Measurements from ENCODE around the gene SHISA8. TPM values are rescaled to one million over a fixed set of nuclear protein-coding genes. Genes with fewer than 3 reads are reported as not detected.

Gene SHISA8
- total RNA-seq, 6 experiments from 2014 or later: not detected

GRCh38 chr22:41862530-41863266 lies 52.2 kb downstream of the SHISA8 start:
- Mint-ChIP-seq H3K27ac (peak overlapping the region; percentile 88), H3K4me1 (ENCODE audit: low read depth) (peaks cover 45% of the 10 kb centered on the region), H3K36me3 (ENCODE audit: low read depth) (no peaks in the 10 kb centered on the region), H3K4me3 (no peak overlapping the region; the same call in 1 of the 2 replicates), H3K9me3 (no peaks in the 10 kb centered on the region), H3K27me3 (ENCODE audit: insufficient read depth) (no peaks in the 10 kb centered on the region)
- TF ChIP-seq, protein P1, sequence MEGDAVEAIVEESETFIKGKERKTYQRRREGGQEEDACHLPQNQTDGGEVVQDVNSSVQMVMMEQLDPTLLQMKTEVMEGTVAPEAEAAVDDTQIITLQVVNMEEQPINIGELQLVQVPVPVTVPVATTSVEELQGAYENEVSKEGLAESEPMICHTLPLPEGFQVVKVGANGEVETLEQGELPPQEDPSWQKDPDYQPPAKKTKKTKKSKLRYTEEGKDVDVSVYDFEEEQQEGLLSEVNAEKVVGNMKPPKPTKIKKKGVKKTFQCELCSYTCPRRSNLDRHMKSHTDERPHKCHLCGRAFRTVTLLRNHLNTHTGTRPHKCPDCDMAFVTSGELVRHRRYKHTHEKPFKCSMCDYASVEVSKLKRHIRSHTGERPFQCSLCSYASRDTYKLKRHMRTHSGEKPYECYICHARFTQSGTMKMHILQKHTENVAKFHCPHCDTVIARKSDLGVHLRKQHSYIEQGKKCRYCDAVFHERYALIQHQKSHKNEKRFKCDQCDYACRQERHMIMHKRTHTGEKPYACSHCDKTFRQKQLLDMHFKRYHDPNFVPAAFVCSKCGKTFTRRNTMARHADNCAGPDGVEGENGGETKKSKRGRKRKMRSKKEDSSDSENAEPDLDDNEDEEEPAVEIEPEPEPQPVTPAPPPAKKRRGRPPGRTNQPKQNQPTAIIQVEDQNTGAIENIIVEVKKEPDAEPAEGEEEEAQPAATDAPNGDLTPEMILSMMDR (IDR thresholded peaks at IDR 0.05): no peak
- peak; percentile 4 for DNase-seq

DNA sequence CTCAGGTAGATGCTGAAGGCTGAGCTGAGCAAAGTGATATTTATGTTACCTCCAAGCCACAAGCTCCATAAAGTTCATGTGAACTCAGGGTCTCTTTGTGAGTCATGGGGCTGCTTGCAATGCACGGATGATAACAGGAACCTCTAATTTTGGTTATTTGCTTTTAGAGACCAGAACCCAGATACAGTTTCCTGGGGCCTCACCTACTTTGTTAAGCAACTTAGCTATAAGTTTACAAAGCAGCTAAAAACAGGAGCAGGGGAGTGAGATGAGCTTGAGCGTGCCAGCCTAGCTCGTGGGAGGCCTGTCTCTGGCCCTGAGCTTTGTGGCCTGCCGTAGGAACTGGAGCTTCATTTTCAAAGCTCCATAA lies 52.7 kb downstream of the SHISA8 start:
- Mint-ChIP-seq H3K27me3 (ENCODE audit: insufficient read depth) (no peaks in the 10 kb centered on the region), H3K27ac (peak overlapping the region; percentile 88), H3K4me3 (no peak overlapping the region; the same call in 1 of the 2 replicates), H3K9me3 (no peaks in the 10 kb centered on the region), H3K36me3 (ENCODE audit: low read depth) (no peaks in the 10 kb centered on the region), H3K4me1 (ENCODE audit: low read depth) (peaks cover 51% of the 10 kb centered on the region)
- no peak for DNase-seq
- TF ChIP-seq, protein P1 (IDR thresholded peaks at IDR 0.05): no peak

Small RNA genes within 50 kb of the gene (microRNA-seq; reads per million reads assigned to microRNA genes)
- 31.7 reads per million, percentile 32 among the genes with 10 or more reads in this experiment for gene MIR33A

Other genes with a start within 250 kb of the SHISA8 start
- 100 to 1,000 TPM; 208 to 263 (median 234) TPM for gene SNU13, start 226.2 kb downstream of the SHISA8 start, total RNA-seq (2021; fragmentation: NEBNext Ultra II Directional; extraction: Animal tissue kit (Norgen Biotek cat#: 25700))
- gene MEI1, start 215.6 kb downstream of the SHISA8 start, total RNA-seq (2021; fragmentation: NEBNext Ultra II Directional; extraction: Animal tissue kit (Norgen Biotek cat#: 25700)): under 1 TPM in 4 of 6 experiments, not detected in 2; 0.24 to 0.53 (median 0.34) TPM
- 10 to 100 TPM in 2 of 6 experiments, 1 to 10 TPM in 4; 8.9 to 10.4 (median 9.1) TPM for gene CCDC134, start 114.4 kb downstream of the SHISA8 start, total RNA-seq (2021; fragmentation: NEBNext Ultra II Directional; extraction: Animal tissue kit (Norgen Biotek cat#: 25700))
- 10 to 100 TPM; 29.3 to 42.1 (median 37.6) TPM for gene SREBF2, start 82.0 kb downstream of the SHISA8 start, total RNA-seq (2021; fragmentation: NEBNext Ultra II Directional; extraction: Animal tissue kit (Norgen Biotek cat#: 25700))
- under 1 TPM; 0.05 to 0.32 (median 0.25) TPM for gene TNFRSF13C, start 11.7 kb upstream of the SHISA8 start, total RNA-seq (2021; fragmentation: NEBNext Ultra II Directional; extraction: Animal tissue kit (Norgen Biotek cat#: 25700))
- gene CENPM, start 32.1 kb upstream of the SHISA8 start, total RNA-seq (2021; fragmentation: NEBNext Ultra II Directional; extraction: Animal tissue kit (Norgen Biotek cat#: 25700)): 10 to 100 TPM; 15.6 to 29.4 (median 26.3) TPM
- under 1 TPM in 2 of 6 experiments, not detected in 4; 0.05 to 0.17 TPM for gene SEPTIN3, start 54.4 kb upstream of the SHISA8 start, total RNA-seq (2021; fragmentation: NEBNext Ultra II Directional; extraction: Animal tissue kit (Norgen Biotek cat#: 25700))
- not detected for gene WBP2NL, start 83.7 kb upstream of the SHISA8 start, total RNA-seq (2021; fragmentation: NEBNext Ultra II Directional; extraction: Animal tissue kit (Norgen Biotek cat#: 25700))
- gene NAGA, start 155.7 kb upstream of the SHISA8 start, total RNA-seq (2021; fragmentation: NEBNext Ultra II Directional; extraction: Animal tissue kit (Norgen Biotek cat#: 25700)): 10 to 100 TPM; 19.5 to 24.4 (median 21.7) TPM
- 10 to 100 TPM in 2 of 6 experiments, 1 to 10 TPM in 4; 7.4 to 12.5 (median 7.6) TPM for gene PHETA2, start 159.2 kb upstream of the SHISA8 start, total RNA-seq (2021; fragmentation: NEBNext Ultra II Directional; extraction: Animal tissue kit (Norgen Biotek cat#: 25700))
- gene SMDT1, start 164.6 kb upstream of the SHISA8 start, total RNA-seq (2021; fragmentation: NEBNext Ultra II Directional; extraction: Animal tissue kit (Norgen Biotek cat#: 25700)): 10 to 100 TPM; 46.8 to 55.4 (median 51.7) TPM
- gene NDUFA6, start 175.7 kb upstream of the SHISA8 start, total RNA-seq (2021; fragmentation: NEBNext Ultra II Directional; extraction: Animal tissue kit (Norgen Biotek cat#: 25700)): 10 to 100 TPM; 69.6 to 90.2 (median 81.9) TPM
- under 1 TPM in 5 of 6 experiments, not detected in 1; 0.13 to 0.35 (median 0.17) TPM for gene CYP2D6, start 215.7 kb upstream of the SHISA8 start, total RNA-seq (2021; fragmentation: NEBNext Ultra II Directional; extraction: Animal tissue kit (Norgen Biotek cat#: 25700))